GM10847 (cell line): ENCODE data around the gene ASIC2.

Source experiments
- POLR2A ChIP-seq: IDR thresholded peaks from 2 replicates; pipeline ENCODE4 v1.6.1; 2011; ENCODE audit not compliant: insufficient read length; ENCODE audit errors: extremely low read depth

Gene ASIC2

GRCh38 chr17:33009636-33010035, 283.5 kb downstream of the ASIC2 start:
- no peak for TF ChIP-seq POLR2A

- no peak for TF ChIP-seq POLR2A
These were observed 285.9 kb downstream of the ASIC2 start for GRCh38 chr17:33007186-33007585.

- no peak for TF ChIP-seq POLR2A
These were observed 290.8 kb downstream of the ASIC2 start for GRCh38 chr17:33002246-33002645.

GRCh38 chr17:32998887-32999228, 294.2 kb downstream of the ASIC2 start:
- TF ChIP-seq POLR2A: no peak

GRCh38 chr17:32998111-32998886, 294.8 kb downstream of the ASIC2 start:
- no peak for TF ChIP-seq POLR2A

GRCh38 chr17:32995416-32996045, 297.6 kb downstream of the ASIC2 start:
- TF ChIP-seq POLR2A: no peak

GRCh38 chr17:32993977-32994376, 299.1 kb downstream of the ASIC2 start:
- no peak for TF ChIP-seq POLR2A

GRCh38 chr17:32992321-32993033, 300.6 kb downstream of the ASIC2 start:
- TF ChIP-seq POLR2A: no peak

- no peak for TF ChIP-seq POLR2A
These were observed 304.5 kb downstream of the ASIC2 start for GRCh38 chr17:32988481-32989101.

GRCh38 chr17:32985050-32985756, 307.9 kb downstream of the ASIC2 start:
- no peak for TF ChIP-seq POLR2A

GRCh38 chr17:32980230-32980629, 312.9 kb downstream of the ASIC2 start:
- TF ChIP-seq POLR2A: no peak

- TF ChIP-seq POLR2A: no peak
These were observed 316.5 kb downstream of the ASIC2 start for GRCh38 chr17:32976605-32977004.

- TF ChIP-seq POLR2A: no peak
These were observed 317.0 kb downstream of the ASIC2 start for GRCh38 chr17:32976131-32976530.

- TF ChIP-seq POLR2A: no peak
These were observed 321.9 kb downstream of the ASIC2 start for GRCh38 chr17:32971171-32971570.

GRCh38 chr17:32970281-32970680, 322.8 kb downstream of the ASIC2 start:
- no peak for TF ChIP-seq POLR2A
